HCEC 1CT (cell line): Measurements from ENCODE around the gene MYO15A.
"Not testable (repeated sequence)": the region's sequence is repeated elsewhere in the genome, so short reads cannot be mapped to it uniquely, and the experiment has no call there.

Experiments
- DNase-seq: peaks from one replicate; pipeline ENCODE4 v3.0.0-alpha.2; 2017

The MYO15A gene

GRCh38 chr17:18186627-18186982, 78.0 kb downstream of the MYO15A start:
- DNase-seq, result no peak

DNA sequence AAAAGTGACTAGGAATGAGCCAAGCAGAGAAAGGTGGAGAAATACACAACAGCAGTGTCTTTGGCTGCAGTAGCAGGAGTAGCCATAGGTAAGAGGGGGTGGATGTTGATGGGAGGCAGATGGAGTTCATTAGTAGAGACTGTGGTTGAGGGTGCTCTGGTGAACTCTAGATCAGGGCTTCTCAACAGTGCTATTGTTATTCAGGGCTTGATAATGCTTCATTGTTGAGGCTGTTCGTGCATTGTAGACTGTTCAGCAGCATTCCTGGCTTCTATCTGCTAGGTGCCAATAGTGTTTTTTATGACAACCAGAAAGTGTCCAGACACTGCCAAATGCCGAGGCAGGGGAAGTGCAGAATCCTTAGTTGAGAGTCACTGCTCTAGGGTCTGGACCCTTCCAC, 78.7 kb downstream of the MYO15A start:
- no peak for DNase-seq

DNA sequence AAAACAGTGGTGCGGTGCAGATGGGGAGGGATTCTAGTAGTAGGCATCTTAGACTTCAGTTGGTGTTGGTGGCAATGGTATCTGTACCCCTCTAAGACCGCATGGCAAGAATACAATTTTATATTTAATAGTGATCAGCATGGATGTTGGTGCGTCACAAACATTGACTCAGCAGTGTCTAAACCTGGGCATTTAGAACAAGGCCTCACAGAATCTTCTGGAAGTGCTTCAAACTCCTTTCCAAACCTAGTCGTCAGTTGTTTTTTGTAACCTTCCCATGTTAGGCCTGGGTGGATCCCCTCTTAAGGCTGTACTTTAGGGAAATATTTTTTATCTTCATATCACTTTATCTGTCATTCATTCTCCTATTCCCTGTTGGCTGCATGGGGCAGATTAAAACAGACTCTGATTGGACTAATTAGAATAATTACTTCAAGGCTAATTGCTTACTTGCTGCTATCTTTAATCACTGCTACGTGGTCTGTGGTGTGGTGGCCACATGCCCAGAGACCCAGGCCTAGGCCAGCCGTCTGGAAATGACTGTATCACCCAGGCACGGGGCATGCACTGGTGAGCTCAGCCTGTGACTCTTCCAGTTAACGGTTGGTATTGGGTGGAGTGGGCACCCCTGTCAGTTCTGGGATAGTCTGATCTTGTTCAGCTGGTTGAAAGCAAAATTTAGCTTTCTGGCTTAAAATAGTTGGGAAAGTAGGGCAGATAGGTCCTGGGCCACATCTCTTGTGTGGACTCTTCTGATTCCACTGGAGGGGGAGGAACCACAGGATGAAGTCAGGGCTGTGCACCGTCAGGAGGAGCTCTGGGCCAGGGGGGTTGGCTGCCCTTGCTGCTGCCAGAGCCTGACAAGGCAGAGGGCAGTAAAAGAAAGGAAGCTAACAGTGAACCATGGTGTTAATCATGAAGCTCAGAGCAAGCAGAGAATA, 79.5 kb downstream of the MYO15A start:
- DNase-seq, result peak; percentile 35

DNA sequence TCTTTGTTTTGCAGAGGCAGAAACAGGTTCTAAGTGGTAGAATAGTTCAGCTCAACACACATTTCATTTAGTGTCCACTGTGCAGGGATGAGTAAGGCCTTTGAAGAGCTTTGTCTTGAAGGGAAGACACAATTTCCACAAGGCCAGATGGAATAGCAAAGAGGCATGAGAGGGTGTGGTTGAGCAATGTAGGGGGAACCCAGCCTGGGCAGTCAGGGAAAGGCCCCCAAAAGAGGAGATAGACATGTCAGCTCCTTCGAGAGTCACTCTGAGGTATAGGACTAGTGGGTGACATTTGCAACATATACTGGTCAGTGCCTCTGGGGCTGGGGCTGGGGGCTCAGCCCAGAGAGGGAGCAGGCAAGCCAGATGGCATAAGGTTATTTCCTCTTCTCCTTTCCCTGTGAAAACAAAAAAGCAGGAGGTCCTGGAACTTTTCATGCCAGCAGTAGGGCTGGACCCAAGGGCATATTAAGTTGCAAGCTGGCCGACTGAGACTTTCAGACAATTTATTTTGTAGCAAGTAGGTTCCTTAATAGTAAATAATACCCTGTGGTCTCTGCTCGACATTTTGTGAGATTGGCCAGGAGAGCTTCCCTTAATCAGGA, 82.2 kb downstream of the MYO15A start:
- DNase-seq, result no peak

- no peak for DNase-seq
These were observed 82.7 kb downstream of the MYO15A start for GRCh38 chr17:18191236-18191667.

GRCh38 chr17:18191967-18192366, 83.4 kb downstream of the MYO15A start:
- DNase-seq, result no peak

DNA sequence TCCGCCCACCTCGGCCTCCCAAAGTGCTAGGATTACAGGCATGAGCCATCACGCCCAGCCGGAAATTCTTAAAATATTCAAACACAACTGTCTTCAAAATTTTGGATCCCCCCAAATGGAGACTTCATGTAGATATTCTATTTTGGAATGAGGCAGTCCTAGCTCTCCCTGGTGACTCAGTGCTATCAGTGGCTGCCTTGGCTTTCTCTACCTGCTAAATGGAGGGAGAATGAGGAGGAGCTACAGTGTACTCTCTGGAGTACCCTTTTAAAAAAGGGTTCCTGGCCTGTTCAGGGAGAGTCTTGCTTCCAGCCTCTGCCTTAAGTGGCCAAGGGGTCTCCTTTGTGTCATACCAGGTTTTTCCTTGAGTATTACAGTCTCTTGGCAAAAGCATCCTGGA, 85.8 kb downstream of the MYO15A start:
- DNase-seq, result no peak

DNA sequence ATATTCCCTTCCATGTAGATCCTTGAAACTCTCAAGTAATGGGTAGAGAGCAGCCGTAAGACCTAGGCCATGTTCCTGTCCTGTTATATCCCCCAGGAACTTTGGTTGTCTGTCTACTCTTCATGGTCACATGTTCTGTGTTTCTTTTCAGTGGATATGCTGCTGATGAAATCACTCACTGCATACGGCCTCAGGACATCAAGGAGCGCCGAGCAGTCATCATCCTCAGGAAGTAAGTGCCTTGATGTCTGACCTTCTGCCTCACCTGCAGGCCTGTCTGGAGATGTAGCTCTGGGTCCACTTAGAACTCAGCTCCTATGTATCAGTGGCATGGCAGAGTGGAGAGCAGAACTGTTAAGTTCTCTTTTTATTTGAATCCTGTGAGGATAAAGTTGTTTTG, 86.2 kb downstream of the MYO15A start:
- DNase-seq, result no peak

DNA sequence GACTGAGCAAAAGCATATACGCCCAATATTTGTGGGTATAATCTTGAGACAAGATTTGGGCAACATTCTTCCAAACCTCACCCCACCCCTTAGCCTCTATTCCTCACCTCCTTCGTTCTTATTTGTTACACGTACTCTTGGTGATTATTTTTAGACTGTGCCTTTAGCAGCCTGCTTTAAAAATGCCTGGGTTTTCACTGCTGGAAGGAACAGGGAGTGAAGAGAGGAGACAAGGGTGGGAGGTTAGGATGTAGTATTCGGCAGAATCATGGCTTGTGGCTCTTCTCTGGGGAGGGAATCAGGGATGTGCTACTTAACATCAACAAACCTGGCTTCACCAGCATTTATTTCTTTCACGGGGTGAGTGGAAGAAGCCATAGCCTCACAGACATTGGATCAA, 86.7 kb downstream of the MYO15A start:
- no peak for DNase-seq

- DNase-seq, result no peak
These were observed 89.1 kb downstream of the MYO15A start for GRCh38 chr17:18197535-18198194.

- no peak for DNase-seq
These were observed 90.0 kb downstream of the MYO15A start for GRCh38 chr17:18198530-18198929.

GRCh38 chr17:18201108-18201507, 92.6 kb downstream of the MYO15A start:
- no peak for DNase-seq

GRCh38 chr17:18203308-18203707, 94.8 kb downstream of the MYO15A start:
- no peak for DNase-seq

GRCh38 chr17:18205861-18206260, 97.3 kb downstream of the MYO15A start:
- DNase-seq, result no peak

DNA sequence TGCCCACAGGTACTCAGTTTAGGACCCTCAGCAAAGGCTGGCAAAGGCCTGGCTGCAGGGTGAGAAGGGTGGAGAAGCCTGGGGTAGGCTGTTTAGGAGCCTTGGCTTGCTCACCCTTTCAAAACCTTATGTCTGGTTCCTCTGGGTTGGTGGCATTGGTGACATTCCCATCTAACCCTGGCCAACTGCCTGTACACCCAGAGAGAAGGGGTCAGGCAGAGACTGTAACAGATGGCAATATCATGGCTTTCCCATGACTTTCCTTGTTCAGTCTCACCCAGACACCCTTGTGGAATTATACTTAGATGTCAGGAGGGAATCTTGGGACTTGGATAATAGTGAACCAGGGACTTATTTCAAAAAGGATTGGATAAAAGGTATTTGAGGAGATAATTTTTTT, 98.4 kb downstream of the MYO15A start:
- no peak for DNase-seq

DNA sequence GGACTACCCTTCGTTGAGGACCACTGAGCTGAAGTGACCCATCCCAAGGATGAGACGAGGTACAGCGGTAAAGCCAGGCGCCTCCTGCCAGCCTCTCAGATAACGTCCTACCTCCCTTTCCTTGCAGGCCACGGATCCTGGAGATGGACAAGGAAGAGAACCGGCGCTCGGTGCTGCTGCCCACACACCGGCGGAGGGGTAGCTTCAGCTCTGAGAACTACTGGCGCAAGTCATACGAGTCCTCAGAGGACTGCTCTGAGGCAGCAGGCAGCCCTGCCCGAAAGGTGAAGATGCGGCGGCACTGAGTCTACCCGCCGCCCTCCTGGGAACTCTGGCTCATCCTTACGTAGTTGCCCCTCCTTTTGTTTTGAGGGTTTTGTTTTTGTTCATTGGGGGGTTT, 99.5 kb downstream of the MYO15A start:
- DNase-seq, result no peak

- DNase-seq, result no peak
These were observed 105.2 kb downstream of the MYO15A start for GRCh38 chr17:18213666-18214270.

GRCh38 chr17:18216906-18217305, 108.3 kb downstream of the MYO15A start:
- DNase-seq, result not testable (repeated sequence)

GRCh38 chr17:18217412-18218015, 109.0 kb downstream of the MYO15A start:
- peak; percentile 40 for DNase-seq

DNA sequence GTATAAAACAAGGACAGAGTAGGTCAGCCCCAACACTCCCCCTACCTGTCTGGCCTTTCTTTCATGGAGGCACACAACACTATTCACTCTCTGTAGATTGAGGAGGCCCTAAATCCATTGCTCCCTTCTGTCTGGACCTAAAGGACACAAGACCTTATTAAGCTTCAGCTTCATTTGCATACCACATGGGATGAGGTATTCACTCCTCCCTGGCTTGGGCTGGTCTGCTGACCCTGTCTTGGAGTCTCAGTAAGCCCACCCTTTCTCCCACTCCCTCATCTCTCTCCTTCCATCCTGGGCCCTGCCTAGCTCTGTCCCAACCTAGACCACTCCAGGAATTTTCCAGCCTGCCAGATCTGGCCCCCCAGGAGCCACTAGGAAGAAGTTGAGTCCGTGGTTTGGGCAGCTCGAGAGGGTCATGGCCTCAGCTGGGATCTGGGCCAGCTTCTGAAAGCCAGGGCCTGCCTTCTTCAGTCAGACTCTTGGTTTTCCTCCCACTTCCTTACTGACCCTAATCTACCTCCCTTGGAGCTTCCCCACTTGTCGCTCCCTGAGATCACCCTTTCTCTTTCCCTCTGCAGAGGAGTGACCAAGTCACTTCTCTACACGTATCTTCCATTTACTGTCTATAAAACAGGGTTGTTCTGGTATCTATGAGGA, 110.3 kb downstream of the MYO15A start:
- DNase-seq, result peak; percentile 57

DNA sequence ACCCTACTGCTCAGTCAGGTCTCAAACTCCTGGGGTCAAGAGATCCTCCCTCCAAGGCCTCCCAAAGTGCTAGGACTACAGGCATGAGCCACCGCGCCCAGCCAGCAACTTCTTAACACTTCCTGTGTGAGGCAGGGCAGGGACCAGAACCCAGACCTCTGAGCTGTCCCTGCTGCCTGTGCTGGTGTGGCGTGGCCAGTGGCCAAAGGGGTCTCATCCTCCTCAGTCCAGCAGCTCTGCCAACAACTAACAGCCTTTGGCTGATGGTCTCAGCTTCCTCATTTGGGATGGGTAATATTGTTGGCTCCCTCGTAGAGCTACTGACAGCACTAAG, 115.5 kb downstream of the MYO15A start:
- no peak for DNase-seq

DNA sequence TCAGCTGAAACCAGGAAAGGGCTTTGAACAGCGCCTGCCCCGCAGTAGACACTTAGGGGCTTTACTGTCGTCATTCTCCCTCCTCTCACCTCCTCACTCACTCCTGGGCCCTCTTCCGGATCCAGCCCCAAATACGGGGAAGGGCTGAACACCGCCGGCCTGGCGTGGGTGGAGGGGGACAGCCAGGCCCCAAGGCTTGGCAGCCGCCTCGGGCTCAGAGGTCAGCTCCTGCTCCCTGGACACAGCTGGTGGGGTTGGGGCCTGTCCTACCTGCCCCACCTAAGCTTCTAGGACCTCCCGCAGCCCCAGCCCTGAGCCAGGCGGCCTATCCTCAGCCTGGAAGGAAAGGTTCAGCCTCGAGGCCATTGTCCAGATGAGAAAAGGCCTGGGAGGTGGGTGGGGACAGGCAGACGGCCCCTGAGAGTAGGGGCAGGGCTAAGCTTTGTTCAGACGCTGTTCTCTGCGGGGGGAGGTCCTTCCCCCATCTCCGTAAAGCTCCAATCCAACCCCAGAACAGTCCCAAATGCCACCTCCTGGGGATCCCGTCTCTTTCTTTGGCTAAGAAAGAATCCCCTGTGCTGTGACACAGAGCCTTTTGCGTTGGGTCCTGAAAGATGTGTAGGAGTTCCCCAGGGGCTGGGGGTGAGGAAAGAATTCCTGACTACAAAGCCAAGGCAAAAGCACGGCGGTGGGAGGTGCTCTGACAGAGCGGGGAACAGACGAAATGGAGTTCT, 116.0 kb downstream of the MYO15A start:
- no peak for DNase-seq
